Astrocyte of the spinal cord (primary cell): Measurements from ENCODE around the gene CLCN2.

ENCODE experiments used
- DNase-seq: peaks from one replicate; pipeline ENCODE4 v3.0.0; 2011; ENCODE audit warnings: low read depth, low spot score
- H3K4me3 ChIP-seq: 2 replicates; pipeline ENCODE4 v1.5.1; 2011; ENCODE audit warnings: low read depth, mild to moderate bottlenecking, low read length, moderate library complexity
- CTCF ChIP-seq: IDR thresholded peaks from 2 replicates; pipeline ENCODE4 v1.5.1; 2012; ENCODE audit warnings: low read depth, mild to moderate bottlenecking, low read length, inconsistent platforms
- in situ Hi-C: cut with HindIII; loops from 2 replicates; pipeline ENCODE4 v1.10.0; 2017; ENCODE audit warnings: low sequenced_read_pairs

The CLCN2 gene

DNA sequence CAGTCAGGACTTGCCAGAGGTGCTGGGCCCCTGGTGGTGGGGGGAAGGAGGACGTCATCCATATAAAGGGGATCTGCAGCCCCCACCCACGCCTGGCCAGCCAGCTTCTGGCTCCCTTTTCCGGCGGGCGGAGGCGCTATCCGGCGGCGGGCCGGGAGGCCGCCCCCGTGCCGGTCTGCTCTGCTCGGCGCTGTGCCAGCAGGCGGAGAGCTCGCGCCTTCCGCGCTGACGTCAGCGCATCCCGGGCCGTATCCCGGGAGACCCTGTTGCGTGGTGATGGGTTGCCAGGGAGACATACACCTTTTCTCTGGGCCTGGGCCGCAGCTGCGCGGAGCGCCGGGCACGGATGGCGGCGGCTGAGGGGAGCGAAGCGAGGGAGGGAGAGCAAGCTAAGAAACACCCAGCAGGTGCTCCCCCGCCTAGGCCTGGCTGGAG, 22.9 kb downstream of the CLCN2 start:
- peak overlapping the region; percentile 34 for H3K4me3 ChIP-seq
- TF ChIP-seq CTCF = peak; percentile 26
- in situ Hi-C loops = no loop called here
- DNase-seq = peak; percentile 88

GRCh38 chr3:184337981-184338380, 23.4 kb downstream of the CLCN2 start:
- in situ Hi-C loops = no loop called here
- no peak overlapping the region for H3K4me3 ChIP-seq
- TF ChIP-seq CTCF = no peak
- DNase-seq = no peak

GRCh38 chr3:184337399-184337714, 24.0 kb downstream of the CLCN2 start, which contains the start of gene FAM131A:
Gene FAM131A, plus strand, starts transcription at chr3:184337600. Its CDS starts 31 bp downstream, at chr3:184337631.
- in situ Hi-C loops = no loop called here
- H3K4me3 ChIP-seq = peak within 1 kb of the TSS; percentile 56
- no peak for TF ChIP-seq CTCF
- DNase-seq = no peak

DNA sequence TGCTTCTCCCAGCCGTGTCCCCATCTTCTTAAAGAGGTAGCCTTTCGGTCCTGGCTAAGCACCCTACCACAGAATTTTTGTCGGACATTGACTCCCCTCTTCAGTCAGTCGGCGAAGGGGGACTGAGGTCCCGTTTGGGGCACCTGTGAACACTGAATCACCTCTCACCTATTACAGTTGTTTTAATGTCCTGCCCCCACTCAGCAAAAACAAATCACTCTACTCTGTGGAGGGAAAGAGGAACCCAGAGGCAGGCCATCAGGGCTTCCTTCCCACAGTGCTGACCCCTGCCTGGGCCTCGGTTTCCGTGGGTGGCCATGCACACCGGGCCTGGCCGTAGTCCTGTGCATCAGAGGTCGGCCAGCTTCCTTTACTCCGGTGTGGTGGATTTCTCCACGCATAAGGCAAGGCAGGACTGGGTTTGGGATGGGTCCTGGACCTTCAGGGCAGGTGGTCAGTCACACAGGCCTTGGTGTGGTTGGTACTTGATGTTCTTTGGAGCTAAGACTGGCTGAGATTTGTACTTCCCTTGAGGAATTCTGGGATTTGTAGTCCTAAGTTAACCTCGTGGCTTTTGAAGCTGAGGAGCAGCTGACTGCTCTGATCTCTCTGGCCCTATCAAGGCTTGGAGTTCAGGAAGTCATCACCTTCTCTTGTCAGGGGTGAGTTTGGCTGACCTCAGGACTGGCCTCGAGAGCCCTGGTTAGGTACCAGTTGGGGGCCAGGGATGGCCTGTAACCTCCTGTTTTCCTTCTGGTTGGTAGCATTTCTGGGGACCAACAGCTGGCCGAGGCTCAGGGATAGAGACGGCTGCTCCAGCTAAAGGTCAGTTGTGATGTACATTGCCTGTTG, 24.6 kb downstream of the CLCN2 start:
- peak overlapping the region; percentile 56 for H3K4me3 ChIP-seq
- in situ Hi-C loops = no loop called here
- peak; percentile 69 for DNase-seq
- no peak for TF ChIP-seq CTCF

- peak; percentile 79 for DNase-seq
- peak overlapping the region; percentile 56 for H3K4me3 ChIP-seq
- TF ChIP-seq CTCF = no peak
- in situ Hi-C loops = no loop called here
Measured at GRCh38 chr3:184335661-184336546, 25.5 kb downstream of the CLCN2 start.

DNA sequence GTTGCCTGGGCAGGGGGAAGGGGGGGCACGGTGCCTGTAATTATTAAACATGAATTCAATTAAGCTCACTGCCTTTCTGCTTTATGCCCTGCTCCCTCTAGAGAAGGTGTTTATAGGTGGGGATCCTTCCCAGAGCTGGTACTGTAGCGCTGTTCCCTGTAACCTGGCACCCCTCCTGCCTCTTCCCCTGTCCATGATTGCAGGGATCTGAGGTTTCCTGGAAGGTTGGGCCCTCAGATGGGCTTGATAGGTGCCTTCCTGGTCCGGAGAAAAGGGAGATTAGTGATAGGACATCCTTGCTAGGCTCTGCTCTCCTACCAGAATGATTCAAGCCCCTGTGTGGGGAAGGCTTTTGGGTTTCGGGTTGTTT, 26.1 kb downstream of the CLCN2 start:
- no peak overlapping the region for H3K4me3 ChIP-seq
- in situ Hi-C loops = no loop called here
- no peak for DNase-seq

More for the DNA sequence above, 26.1 kb downstream of the CLCN2 start:
- no peak for TF ChIP-seq CTCF
